ENCODE measurements around the gene OR5AL1.
"Not testable (repeated sequence)": the region's sequence is repeated elsewhere in the genome, so short reads cannot be mapped to it uniquely, and the experiment has no call there.

Gene OR5AL1

DNA sequence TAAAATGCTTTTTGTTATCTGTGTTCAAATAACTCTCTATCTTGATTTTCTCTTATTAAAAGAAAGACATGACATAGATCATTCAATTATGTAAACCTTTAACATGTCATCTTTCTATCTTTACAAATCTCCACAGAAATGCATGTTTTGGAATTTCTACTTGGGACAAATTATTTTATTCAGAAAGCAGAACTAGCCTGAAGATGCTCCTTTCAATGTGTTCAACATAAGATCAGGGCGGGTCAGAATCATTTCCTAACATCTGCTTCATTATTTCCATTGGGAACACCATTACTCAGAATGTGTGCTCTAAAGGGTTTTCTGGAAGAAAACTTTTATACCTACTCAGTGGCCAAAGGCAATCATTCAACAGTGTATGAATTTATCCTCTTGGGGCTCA, at the start of gene OR5AL1:
Gene OR5AL1, plus strand, starts transcription at position 301 of the 400 bp plus-strand sequence.
- ATAC-seq = no peak

DNA sequence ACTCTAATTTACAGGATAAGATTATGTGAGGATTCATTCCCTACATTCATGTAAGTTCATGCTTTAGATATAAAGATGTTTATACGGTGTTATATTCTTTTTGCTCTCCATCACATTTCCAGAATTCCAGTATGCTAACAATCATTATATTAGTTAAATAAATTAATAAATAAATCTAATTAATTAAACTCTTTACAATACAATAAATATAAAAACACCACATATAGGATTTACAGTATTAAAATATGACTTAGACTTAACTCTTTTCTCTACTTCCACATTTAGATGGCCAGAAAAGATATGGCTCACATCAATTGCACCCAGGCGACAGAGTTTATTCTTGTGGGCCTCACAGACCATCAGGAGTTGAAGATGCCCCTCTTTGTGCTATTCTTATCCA, 37.2 kb upstream of the OR5AL1 start, which contains the start of gene OR8U1:
Gene OR8U1, plus strand, starts transcription at position 301 of the 400 bp plus-strand sequence. Its CDS starts 0 bp downstream, at position 301.
- no peak for ATAC-seq

DNA sequence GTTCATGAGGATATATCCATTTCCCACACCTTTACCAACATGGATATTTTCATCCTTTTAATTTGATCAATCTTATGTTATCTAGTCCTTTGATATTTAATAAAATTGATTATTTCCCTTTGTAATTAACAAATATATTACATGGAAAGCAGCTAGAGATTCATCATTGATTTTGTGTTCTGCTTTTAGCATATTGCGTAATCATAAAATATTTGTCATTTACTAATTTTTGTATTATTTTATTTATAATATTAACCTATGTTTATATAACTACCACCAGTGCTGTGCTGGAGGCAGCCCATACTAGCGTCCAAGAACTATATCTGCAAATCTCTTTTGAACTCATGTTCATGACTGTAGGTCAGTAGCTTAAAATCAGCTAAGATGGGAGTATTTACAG, 32.4 kb upstream of the OR5AL1 start:
- ATAC-seq = no peak

DNA sequence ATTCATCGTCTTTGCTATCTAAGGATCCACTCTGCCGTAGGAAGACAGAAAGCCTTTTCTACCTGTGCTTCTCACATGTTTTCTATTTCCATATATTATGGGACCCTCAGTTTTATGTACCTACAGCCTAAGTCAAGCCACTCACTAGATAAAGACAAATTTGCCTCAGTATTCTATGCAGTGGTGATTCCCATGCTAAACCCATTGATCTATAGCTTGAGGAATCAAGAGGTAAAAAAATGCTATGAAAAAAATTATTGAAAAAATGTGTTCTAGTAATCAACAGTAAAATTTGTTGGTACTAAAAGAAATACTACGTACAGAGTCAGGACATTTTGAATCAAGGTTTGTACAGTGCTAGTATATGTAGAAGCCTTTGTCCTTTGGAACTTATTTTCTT, 18.1 kb upstream of the OR5AL1 start:
- no peak for ATAC-seq

DNA sequence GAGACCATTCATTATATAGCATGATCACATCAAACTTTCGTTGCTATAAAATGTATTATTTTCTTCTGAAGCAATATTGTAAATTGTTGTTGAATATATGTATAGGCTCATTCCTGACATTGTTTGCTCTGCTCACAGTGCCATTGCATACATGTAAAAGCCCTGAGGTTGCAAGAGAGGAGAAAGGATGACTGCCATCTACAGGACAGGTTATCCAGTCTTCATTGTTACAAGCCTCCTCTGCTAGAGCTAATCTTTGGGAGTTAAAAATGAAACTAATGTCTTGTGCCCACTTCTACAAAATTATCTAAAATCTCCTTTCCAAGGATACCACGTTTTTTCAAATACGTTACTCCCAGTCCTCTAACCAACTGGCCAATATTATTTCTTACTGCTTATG, 16.4 kb upstream of the OR5AL1 start:
- no peak for ATAC-seq

DNA sequence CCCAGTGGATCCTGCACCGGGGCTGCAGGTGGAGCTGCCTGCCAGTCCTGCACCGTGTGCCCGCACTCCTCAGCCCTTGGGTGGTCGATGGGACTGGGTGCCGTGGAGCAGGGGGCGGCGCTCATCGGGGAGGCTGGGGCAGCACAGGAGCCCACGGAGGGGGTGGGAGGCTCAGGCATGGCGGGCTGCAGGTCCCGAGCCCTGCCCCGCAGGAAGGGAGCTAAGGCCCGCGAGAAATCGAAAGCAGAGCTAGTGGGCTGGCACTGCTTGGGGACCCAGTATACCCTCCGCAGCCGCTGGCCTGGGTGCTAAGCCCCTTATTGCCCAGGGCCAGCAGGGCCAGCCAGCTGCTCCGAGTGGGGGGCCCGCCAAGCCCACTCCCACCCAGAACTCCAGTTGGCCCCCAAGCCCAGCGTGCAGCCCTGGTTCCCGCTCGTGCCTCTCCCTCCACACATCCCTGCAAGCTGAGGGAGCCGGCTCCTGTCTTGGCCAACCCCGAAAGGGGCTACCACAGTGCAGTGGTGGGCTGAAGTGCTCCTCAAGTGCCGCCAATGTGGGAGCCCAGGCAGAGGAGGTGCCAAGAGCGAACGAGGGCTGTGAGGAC, 10.5 kb upstream of the OR5AL1 start:
- not testable (repeated sequence) for ATAC-seq

DNA sequence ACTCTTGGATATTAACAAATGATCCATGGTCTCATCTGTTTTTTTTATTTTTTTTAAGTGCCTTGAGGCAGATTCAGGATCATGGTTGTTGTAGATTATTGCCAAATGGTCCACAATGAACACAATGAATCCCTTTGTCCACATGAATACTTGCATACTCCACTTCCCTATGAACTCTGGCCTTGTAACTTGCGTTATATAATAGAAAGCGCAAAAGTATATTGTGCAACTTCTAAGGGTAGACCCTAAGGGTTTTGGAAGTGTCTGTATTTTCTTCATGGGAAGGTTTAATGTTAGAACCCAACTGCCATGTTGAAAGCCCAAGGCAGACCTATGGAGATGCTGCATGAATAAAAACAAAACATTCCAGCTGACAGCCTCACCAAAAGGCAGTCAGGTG, 8.1 kb upstream of the OR5AL1 start:
- ATAC-seq = no peak

DNA sequence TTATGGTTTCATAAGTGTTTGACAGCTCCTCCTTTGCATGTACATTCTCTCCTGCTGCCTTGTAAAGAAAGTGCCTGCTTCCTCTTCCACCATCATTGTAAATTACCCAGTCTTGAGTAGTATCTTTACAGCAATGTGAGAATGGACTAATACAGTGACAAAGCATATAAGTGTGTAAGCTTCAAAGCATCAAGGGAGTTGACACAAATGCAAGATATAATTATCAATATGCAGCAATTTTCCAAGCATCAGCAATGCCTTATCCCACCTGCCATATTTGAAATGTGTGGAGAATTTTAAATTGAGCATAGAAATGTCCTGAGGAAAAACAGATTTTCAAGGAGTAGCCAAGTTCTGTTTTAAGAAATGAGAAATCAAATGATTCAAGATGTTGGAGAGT, 1.7 kb upstream of the OR5AL1 start:
- ATAC-seq = no peak

DNA sequence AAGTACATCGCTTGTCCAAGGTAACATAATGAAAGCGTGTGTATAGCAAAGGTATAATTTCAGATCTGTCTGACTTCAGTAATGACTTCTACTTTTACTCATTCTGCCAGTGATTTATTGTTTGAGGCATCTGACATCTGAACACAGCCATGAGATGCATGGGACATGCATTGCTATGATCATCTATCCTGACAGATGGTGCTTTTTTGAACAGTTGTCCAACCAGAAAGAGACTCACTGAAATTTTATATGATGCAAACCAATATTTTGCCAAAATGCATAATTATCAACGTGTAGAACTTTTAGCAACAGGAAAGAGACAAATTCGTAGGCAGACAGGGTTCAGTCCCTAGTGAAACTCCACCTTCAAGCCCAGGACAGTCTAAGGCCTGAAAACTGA, 41.0 kb downstream of the OR5AL1 start:
- ATAC-seq = no peak

DNA sequence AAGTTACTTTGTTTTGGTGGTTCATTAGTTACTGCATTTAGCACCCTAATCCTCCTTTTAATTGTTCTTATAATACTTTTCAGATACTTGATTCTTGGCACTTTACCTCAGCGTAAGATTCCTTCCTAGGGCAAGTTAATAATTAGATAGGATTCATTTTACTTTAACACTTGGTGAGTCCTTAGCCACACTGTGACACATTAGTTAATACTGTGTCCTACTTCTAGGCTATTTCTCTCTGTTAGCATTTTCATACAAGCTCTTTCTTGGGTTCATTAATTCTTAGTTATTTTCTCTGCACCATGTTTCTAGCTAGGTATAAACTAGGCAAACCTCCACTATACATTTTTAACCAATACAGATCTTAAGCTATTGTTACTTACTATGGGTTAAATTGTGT, 44.6 kb downstream of the OR5AL1 start:
- no peak for ATAC-seq

All from activated CD4-positive, CD25-positive, alpha-beta regulatory T cell treated with anti-CD3 and anti-CD28 coated beads, Interleukin-2, amount 50 U/mL, for 24 hours (primary cell).